ENCODE data around the gene EMC9. TPM values are rescaled to one million over a fixed set of nuclear protein-coding genes. Genes with fewer than 3 reads are reported as not detected.

Gene EMC9
- total and polyA plus RNA-seq, 2 of the 8 experiments (the other 6 are each of a cell fraction or from before 2014, with no cell fraction given) = 38.4 to 47.2 TPM

- ChIA-PET POLR2A (ENCODE audit: partially characterized antibody) (interaction anchor here (0.7 to 11.1 kb wide), 10 partner anchors 9 to 52 kb away, joined by 3 to 96 read pairs (median 4); partner anchors contain the start of genes DCAF11, NRL, PSME1 and PSME2), CTCF (ENCODE audit: partially characterized antibody) (interaction anchor here (0.7 to 1.4 kb wide), 8 partner anchors 10 to 1058 kb away, joined by 3 to 4 read pairs (median 3); no protein-coding TSS in a partner anchor)
- Histone ChIP-seq H2BK12ac (ENCODE audit: low read depth, low read length) (no peak overlapping the region), H2AFZ (ENCODE audit: low read length) (no peak overlapping the region), H3K14ac (ENCODE audit: insufficient read length) (no peak overlapping the region), H3K4me3 (ENCODE audit: extremely low read depth in 1 of 4, insufficient read depth in 2 of 4, low read depth in 3 of 4, low read length in 4 of 4) (no peak overlapping the region), H3K79me1 (ENCODE audit: low read depth, low read length) (no peaks in the 10 kb centered on the region), H3K4me1 (replicated peaks in 1 of 4; ENCODE audit: control insufficient read depth in 3 of 4, insufficient read depth in 4 of 4, low read length in 3 of 4) (no peaks in the 10 kb centered on the region), H2BK20ac (ENCODE audit: low read length) (no peak overlapping the region), H3K27ac (ENCODE audit: low read depth, low read length) (no peak overlapping the region), H3K23ac (ENCODE audit: insufficient read length) (no peak overlapping the region), H3K56ac (replicated peaks; ENCODE audit: insufficient read length, low read depth, low read length) (no peak overlapping the region), H2AK5ac (ENCODE audit: low read depth, low read length) (no peak overlapping the region), H4K91ac (replicated peaks; ENCODE audit: insufficient read length, low read length) (no peak overlapping the region), H3K27me3 (replicated peaks in 1 of 4; ENCODE audit: control insufficient read depth in 3 of 4, extremely low read depth in 1 of 4, insufficient read depth in 3 of 4, low read length in 3 of 4) (no peaks in the 10 kb centered on the region), H3K18ac (ENCODE audit: extremely low read depth, low read length) (no peak overlapping the region), H3K36me3 (ENCODE audit: control insufficient read depth in 2 of 4, insufficient read depth in 4 of 4, low read length in 3 of 4) (peaks cover 0 to 12% (median 3%) of the 10 kb centered on the region in 4 experiments; a peak in 4 of 8 replicates), H4K5ac (ENCODE audit: insufficient read length, low read depth, low read length) (no peak overlapping the region), H3K4me2 (ENCODE audit: insufficient read depth in 1 of 2, low read depth in 2 of 2, low read length in 2 of 2) (no peak overlapping the region), H2BK15ac (ENCODE audit: low read length) (no peak overlapping the region), H2BK120ac (replicated peaks; ENCODE audit: low read depth, low read length) (no peak overlapping the region), H3K4ac (replicated peaks; ENCODE audit: insufficient read length, low read depth, low read length) (no peak overlapping the region), H3K9me3 (ENCODE audit: insufficient read depth in 2 of 2, low read depth in 1 of 2, low read length in 1 of 2) (no peaks in the 10 kb centered on the region), H3K9ac (replicated peaks in 1 of 4; ENCODE audit: extremely low read depth in 1 of 4, low read depth in 3 of 4, low read length in 3 of 4) (no peak overlapping the region), H4K8ac (ENCODE audit: extremely low read depth, insufficient read depth, low read length) (no peak overlapping the region), H2BK5ac (ENCODE audit: low read depth, low read length) (no peak overlapping the region), H4K20me1 (replicated peaks in 1 of 2; ENCODE audit: control insufficient read depth in 1 of 2, insufficient read depth in 2 of 2, low read length in 2 of 2) (no peaks in the 10 kb centered on the region), H3K23me2 (ENCODE audit: low read depth, low read length) (no peaks in the 10 kb centered on the region), H3K79me2 (ENCODE audit: control insufficient read depth in 1 of 2, insufficient read depth in 2 of 2, low read length in 2 of 2) (no peaks in the 10 kb centered on the region)
- FAIRE-seq (no peak), DNase-seq (ENCODE audit: low read depth in 1 of 2, low spot score in 2 of 2) (no peak)
- TF ChIP-seq EZH2 (IDR thresholded peaks at IDR 0.05; ENCODE audit: low read depth, low read length, severe bottlenecking) = no peak
- TF ChIP-seq TEAD4 (IDR thresholded peaks at IDR 0.05; ENCODE audit: low read depth, low read length) = no peak
- no peak for TF ChIP-seq RXRA (IDR thresholded peaks at IDR 0.05; ENCODE audit: insufficient read depth, low read depth, low read length)
- no peak for TF ChIP-seq POLR2A (IDR thresholded peaks at IDR 0.05; ENCODE audit: control extremely low read depth in 1 of 2, low read depth in 2 of 2, low read length in 2 of 2)
- TF ChIP-seq NRF1 (IDR thresholded peaks at IDR 0.05; ENCODE audit: low read depth, low read length) = no peak
These were observed 14.5 kb downstream of the EMC9 start for GRCh38 chr14:24126939-24127338.

Measured in H1 (cell line).